SK-N-SH (cell line): ENCODE data around the gene NTMT2. TPM values are rescaled to one million over a fixed set of nuclear protein-coding genes. Genes with fewer than 3 reads are reported as not detected.

Source experiments
- CTCF ChIA-PET: fragments of 300-600, 350-600 bp; formaldehyde crosslinking; extraction: SDS; loops from one replicate; lab custom pipeline; 2021; lab: Yijun Ruan, JAX
- POLR2A ChIA-PET: fragments of 350-600 bp; sonication (Branson Sonifier 250); formaldehyde crosslinking; extraction: SDS; loops from one replicate; lab custom pipeline; 2020; ENCODE audit warnings: antibody characterized with exemption, inconsistent platforms; lab: Yijun Ruan, JAX
- DNase-seq: peaks from one replicate; pipeline ENCODE4 v3.0.0; 2012
- H2AFZ ChIP-seq: fragments of 200-600 bp; sonication (generic); 2 replicates; pipeline ENCODE4 v1.8.1; 2016; ENCODE audit warnings: antibody characterized with exemption, mild to moderate bottlenecking, low read depth
- H3F3A ChIP-seq: fragments of 200-600 bp; sonication (generic); replicated peaks from 2 replicates; pipeline ENCODE3; 2016; ENCODE audit warnings: antibody characterized with exemption, mild to moderate bottlenecking; ENCODE audit not compliant: insufficient read depth
- H3K27ac ChIP-seq, 2 experiments: fragments of 200-500 bp in 1 of 2; fragments of 200-600 bp in 1 of 2; sonication (Bioruptor generic) in 1 of 2; sonication (generic), shearing (Covaris generic) in 1 of 2; 2 replicates each; pipeline versions ENCODE4 v1.5.1 to v1.6.1; 2014 to 2016; ENCODE audit warnings: low read depth in 2 of 2, inconsistent platforms in 1 of 2, low read length in 1 of 2, mild to moderate bottlenecking in 1 of 2, mixed read lengths in 1 of 2
- H3K27me3 ChIP-seq: fragments of 200-600 bp; sonication (generic), shearing (Covaris generic); 2 replicates; pipeline ENCODE4 v1.6.1; 2016; ENCODE audit warnings: mixed run types; ENCODE audit not compliant: insufficient read depth
- H3K36me3 ChIP-seq, 2 experiments: fragments of 200-500 bp in 1 of 2; fragments of 200-600 bp in 1 of 2; sonication (Bioruptor generic) in 1 of 2; sonication (generic) in 1 of 2; replicated peaks in 1 of 2; 2 replicates each; pipeline versions ENCODE3 to v1.5.1; 2014 to 2016; ENCODE audit warnings: low read length in 1 of 2, mild to moderate bottlenecking in 1 of 2; ENCODE audit not compliant: insufficient read depth in 2 of 2, control insufficient read depth in 1 of 2
- H3K4me1 ChIP-seq, 2 experiments: fragments of 200-500 bp in 1 of 2; fragments of 200-600 bp in 1 of 2; sonication (Bioruptor generic) in 1 of 2; sonication (generic), shearing (Covaris generic) in 1 of 2; 2 replicates each; pipeline versions ENCODE4 v1.5.1 to v1.6.1; 2014 to 2016; ENCODE audit warnings: low read depth in 1 of 2, low read length in 1 of 2, mixed run types in 1 of 2; ENCODE audit not compliant: insufficient read depth in 2 of 2, control insufficient read depth in 1 of 2
- H3K4me2 ChIP-seq: fragments of 200-600 bp; sonication (generic), shearing (Covaris generic); 2 replicates; pipeline ENCODE4 v1.6.1; 2017; ENCODE audit warnings: mixed run types
- H3K4me3 ChIP-seq, 2 experiments: fragments of 200-500 bp in 1 of 2; fragments of 200-600 bp in 1 of 2; sonication (Bioruptor generic) in 1 of 2; sonication (generic), shearing (Covaris generic) in 1 of 2; 2 replicates each; pipeline versions ENCODE4 v1.5.1 to v1.8.1; 2014 to 2016; ENCODE audit warnings: low read depth in 2 of 2, inconsistent platforms in 1 of 2, low read length in 1 of 2, mild to moderate bottlenecking in 1 of 2, mixed read lengths in 1 of 2, moderate library complexity in 1 of 2
- H3K79me2 ChIP-seq: fragments of 200-600 bp; sonication (generic); 2 replicates; pipeline ENCODE4 v1.8.1; 2017; ENCODE audit warnings: mild to moderate bottlenecking; ENCODE audit not compliant: insufficient read depth
- H3K9ac ChIP-seq: fragments of 200-600 bp; sonication (generic); 2 replicates; pipeline ENCODE4 v1.6.1; 2017; ENCODE audit warnings: mixed run types
- H3K9me2 ChIP-seq: fragments of 200-600 bp; sonication (generic); 2 replicates; pipeline ENCODE4 v1.6.1; 2017; ENCODE audit warnings: mixed run types
- H3K9me3 ChIP-seq: fragments of 200-600 bp; sonication (generic); 2 replicates; pipeline ENCODE4 v1.6.1; 2017; ENCODE audit warnings: mixed run types, mild to moderate bottlenecking, moderate library complexity
- H4K20me1 ChIP-seq: fragments of 200-600 bp; sonication (generic); 2 replicates; pipeline ENCODE4 v1.6.1; 2017; ENCODE audit warnings: mild to moderate bottlenecking, mixed run types; ENCODE audit not compliant: insufficient read depth
- CTCF ChIP-seq: fragments of 200-600 bp; sonication (generic); IDR thresholded peaks from 2 replicates; pipeline ENCODE4 v1.6.1; 2017; ENCODE audit warnings: antibody characterized with exemption, mild to moderate bottlenecking, moderate library complexity
- ELF1 ChIP-seq: IDR thresholded peaks from 2 replicates; pipeline ENCODE4 v1.4.0; 2012
- EP300 ChIP-seq, 2 experiments: IDR thresholded peaks; 2 replicates each; pipeline versions ENCODE4 v1.4.0 to v1.6.1; 2012; ENCODE audit warnings: borderline replicate concordance in 1 of 2, low read depth in 1 of 2, low read length in 1 of 2
- EZH2phosphoT487 ChIP-seq: fragments of 200-600 bp; sonication (generic); IDR thresholded peaks from 2 replicates; pipeline ENCODE4 v1.6.1; 2017; ENCODE audit warnings: low read depth, mixed run types, mild to moderate bottlenecking, antibody characterized with exemption, moderate library complexity, borderline replicate concordance
- FOSL2 ChIP-seq: IDR thresholded peaks from 2 replicates; pipeline ENCODE4 v1.4.0; 2012; ENCODE audit warnings: low read depth, mild to moderate bottlenecking, moderate library complexity, borderline replicate concordance
- FOXM1 ChIP-seq: IDR thresholded peaks from 2 replicates; pipeline ENCODE4 v1.4.0; 2012; ENCODE audit warnings: low read depth, mild to moderate bottlenecking
- GATA2 ChIP-seq: sonication (generic); formaldehyde crosslinking; IDR thresholded peaks from 2 replicates; pipeline ENCODE4 v1.5.0; 2020; ENCODE audit warnings: mild to moderate bottlenecking, missing genetic modification reagents
- IRF3 ChIP-seq: fragments of 150-350 bp; IDR thresholded peaks from 2 replicates; pipeline ENCODE4 v1.6.1; 2016; ENCODE audit warnings: mild to moderate bottlenecking, low read depth, low read length
- JUND ChIP-seq: IDR thresholded peaks from 2 replicates; pipeline ENCODE4 v1.4.0; 2012
- MAX ChIP-seq: IDR thresholded peaks from 2 replicates; pipeline ENCODE4 v1.4.0; 2012; ENCODE audit warnings: low read depth
- MEF2A ChIP-seq: IDR thresholded peaks from 2 replicates; pipeline ENCODE4 v1.4.0; 2012; ENCODE audit warnings: low read depth, borderline replicate concordance
- MXI1 ChIP-seq: IDR thresholded peaks from 2 replicates; pipeline ENCODE4 v1.6.1; 2012; ENCODE audit warnings: mild to moderate bottlenecking, low read depth, low read length, improper control_type of control experiment
- NRF1 ChIP-seq: IDR thresholded peaks from 2 replicates; pipeline ENCODE4 v1.6.1; 2012; ENCODE audit warnings: low read depth, mild to moderate bottlenecking, low read length
- PBX3 ChIP-seq: IDR thresholded peaks from 2 replicates; pipeline ENCODE4; 2012
- POLR2AphosphoS5 ChIP-seq: IDR thresholded peaks from 2 replicates; pipeline ENCODE4 v1.6.1; 2012; ENCODE audit warnings: low read depth, low read length
- REST ChIP-seq: IDR thresholded peaks from 2 replicates; pipeline ENCODE4 v1.6.1; 2012; ENCODE audit warnings: mild to moderate bottlenecking, low read depth, low read length, moderate library complexity
- RFX5 ChIP-seq: IDR thresholded peaks from 2 replicates; pipeline ENCODE4 v1.6.1; 2012; ENCODE audit warnings: mild to moderate bottlenecking, improper control_type of control experiment, low read length
- SIN3A ChIP-seq: IDR thresholded peaks from 2 replicates; pipeline ENCODE4 v1.6.1; 2012; ENCODE audit warnings: low read depth, mild to moderate bottlenecking, low read length, moderate library complexity, borderline replicate concordance
- TAF1 ChIP-seq: IDR thresholded peaks from 2 replicates; pipeline ENCODE4 v1.6.1; 2012; ENCODE audit warnings: low read depth, mild to moderate bottlenecking, low read length, moderate library complexity, borderline replicate concordance
- TEAD4 ChIP-seq: IDR thresholded peaks from 2 replicates; pipeline ENCODE4 v1.4.0; 2012; ENCODE audit warnings: mild to moderate bottlenecking, borderline replicate concordance; ENCODE audit not compliant: insufficient read depth
- WGBS: methylation state at CpG from one replicate; pipeline ENCODE4 v1.1.6; 2017; ENCODE audit warnings: low lambda C conversion rate; 5-methylcytosine and 5-hydroxymethylcytosine counted together
- polyA plus RNA-seq, 3 experiments: library from polyadenylated mRNA; depleted of rRNA; stranded (reverse); fragments of >200 nt; gene quantifications; 2 replicates each; pipeline ENCODE4 v1.2.3, GENCODE V29; 2012

Gene NTMT2
- polyA plus RNA-seq, 1 of the 3 experiments (the other 2 are of a cell fraction) = not detected

GRCh38 chr1:170125269-170125668 lies 20.5 kb upstream of the NTMT2 start:
- Histone ChIP-seq H3K9me3 (no peaks in the 10 kb centered on the region), H2AFZ (no peak overlapping the region), H3K4me1 (no peaks in the 10 kb centered on the region), H3K27me3 (no peaks in the 10 kb centered on the region), H3K4me3 (no peak overlapping the region), H3K27ac (no peak overlapping the region), H4K20me1 (no peaks in the 10 kb centered on the region), H3F3A (no peaks in the 10 kb centered on the region), H3K36me3 (no peaks in the 10 kb centered on the region), H3K4me2 (no peak overlapping the region), H3K9me2 (no peaks in the 10 kb centered on the region), H3K79me2 (no peaks in the 10 kb centered on the region), H3K9ac (no peak overlapping the region)
- TF ChIP-seq TEAD4 (no peak), JUND (no peak), EZH2phosphoT487 (no peak), MEF2A (no peak), EP300 (IDR thresholded peaks at IDR 0.05; ENCODE audit: borderline replicate concordance in 1 of 2, low read depth in 1 of 2, low read length in 1 of 2) (no peak), NRF1 (no peak), PBX3 (no peak), MAX (no peak), MXI1 (no peak), POLR2AphosphoS5 (no peak)
- ChIA-PET POLR2A (no interaction called here), CTCF (no interaction called here)
- DNase-seq = no peak

- Histone ChIP-seq H3K27ac (peak overlapping the region in 1 of 2 experiments; percentile 17; a peak in 2 of 4 replicates), H3K4me1 (no peaks in the 10 kb centered on the region), H3K9ac (no peak overlapping the region), H2AFZ (peak overlapping the region; percentile 59; the same call in 1 of the 2 replicates), H3K79me2 (no peaks in the 10 kb centered on the region), H4K20me1 (no peaks in the 10 kb centered on the region), H3F3A (no peaks in the 10 kb centered on the region), H3K36me3 (no peaks in the 10 kb centered on the region), H3K9me2 (no peaks in the 10 kb centered on the region), H3K4me3 (no peak overlapping the region), H3K9me3 (no peaks in the 10 kb centered on the region), H3K4me2 (peak overlapping the region; percentile 50; the same call in 1 of the 2 replicates), H3K27me3 (no peaks in the 10 kb centered on the region)
- no peak for DNase-seq
- POLR2A ChIA-PET = no interaction called here
- CTCF ChIA-PET = no interaction called here
- 3% methylated on average over 4 of the region's 4 CpGs for WGBS
- no peak for TF ChIP-seq GATA2 (CRISPR knock-in tag)
- no peak for TF ChIP-seq TEAD4
- TF ChIP-seq REST = no peak
- TF ChIP-seq MAX = no peak
- no peak for TF ChIP-seq ELF1
- no peak for TF ChIP-seq FOSL2
- TF ChIP-seq EP300 (IDR thresholded peaks at IDR 0.05; ENCODE audit: borderline replicate concordance in 1 of 2, low read depth in 1 of 2, low read length in 1 of 2) = no peak
- no peak for TF ChIP-seq FOXM1
- no peak for TF ChIP-seq POLR2AphosphoS5
- TF ChIP-seq IRF3 = no peak
- TF ChIP-seq SIN3A = no peak
- no peak for TF ChIP-seq NRF1
- 0 out of 2 replicates have a peak, but pooled peaks have one; percentile 10 for TF ChIP-seq JUND
- no peak for TF ChIP-seq TAF1
- TF ChIP-seq RFX5 = no peak
- 0 out of 2 replicates have a peak, but pooled peaks have one; percentile 19 for TF ChIP-seq CTCF
These were observed 19.1 kb upstream of the NTMT2 start for GRCh38 chr1:170126696-170127095.
